Cardiac septum (tissue), 1 donor: ENCODE measurements around the gene SETX. TPM values are rescaled to one million over a fixed set of nuclear protein-coding genes. Genes with fewer than 3 reads are reported as not detected.

Source experiments
- DNase-seq: peaks from one replicate; pipeline ENCODE4 v3.0.0-alpha.2; 2020; ENCODE audit warnings: low spot score
- intact Hi-C: fragments of 100-400 bp; cut with DNase I; formaldehyde crosslinking; loops from one replicate; pipeline ENCODE4 v1.14.0; 2022
- total RNA-seq: library from RNA; stranded (reverse); fragmentation: NEBNext Ultra II Directional; extraction: Animal tissue kit (Norgen Biotek cat#: 25700); gene quantifications from one replicate; pipeline ENCODE4 v1.2.1, GENCODE V29; 2021
- donor health status: DM: no; HTN: no; CAD: no.

SETX gene
- total RNA-seq, 1 donor from 2014 or later, result 30.0 TPM

GRCh38 chr9:132366481-132366880, 11.7 kb upstream of the SETX start:
- intact Hi-C loops, result no loop called here
- DNase-seq, result no peak

GRCh38 chr9:132365986-132366385, 11.2 kb upstream of the SETX start:
- intact Hi-C loops, result no loop called here
- DNase-seq, result no peak

GRCh38 chr9:132364068-132364467, 9.3 kb upstream of the SETX start:
- intact Hi-C loops, result no loop called here
- no peak for DNase-seq

- intact Hi-C loops, result no loop called here
Measured at GRCh38 chr9:132357764-132358163, 3.0 kb upstream of the SETX start.

GRCh38 chr9:132356324-132356924, 1.6 kb upstream of the SETX start:
- DNase-seq, result no peak

More at GRCh38 chr9:132357764-132358163, 3.0 kb upstream of the SETX start:
- no peak for DNase-seq

GRCh38 chr9:132351404-132352045, 3.3 kb downstream of the SETX start:
- intact Hi-C loops, result no loop called here
- no peak for DNase-seq

More at GRCh38 chr9:132356324-132356924, 1.6 kb upstream of the SETX start:
- intact Hi-C loops, result no loop called here

- intact Hi-C loops, result no loop called here
- DNase-seq, result no peak
Measured at GRCh38 chr9:132350861-132351315, 3.9 kb downstream of the SETX start.

GRCh38 chr9:132348676-132349075, 6.1 kb downstream of the SETX start:
- no peak for DNase-seq
- intact Hi-C loops, result no loop called here

GRCh38 chr9:132346177-132346576, 8.6 kb downstream of the SETX start:
- no peak for DNase-seq
- intact Hi-C loops, result no loop called here

GRCh38 chr9:132341177-132341840, 13.5 kb downstream of the SETX start:
- no peak for DNase-seq
- intact Hi-C loops, result no loop called here

- intact Hi-C loops, result no loop called here
- DNase-seq, result no peak
Measured at GRCh38 chr9:132334364-132334763, 20.4 kb downstream of the SETX start.

- intact Hi-C loops, result no loop called here
- no peak for DNase-seq
Measured at GRCh38 chr9:132333556-132333955, 21.2 kb downstream of the SETX start.

- intact Hi-C loops, result no loop called here
- no peak for DNase-seq
Measured at GRCh38 chr9:132328580-132328979, 26.2 kb downstream of the SETX start.

- intact Hi-C loops, result no loop called here
- DNase-seq, result no peak
Measured at GRCh38 chr9:132327537-132327936, 27.2 kb downstream of the SETX start.

- intact Hi-C loops, result no loop called here
Measured at GRCh38 chr9:132324425-132324824, 30.4 kb downstream of the SETX start.

GRCh38 chr9:132319421-132320110, 35.2 kb downstream of the SETX start:
- DNase-seq, result no peak
- intact Hi-C loops, result no loop called here

More at GRCh38 chr9:132324425-132324824, 30.4 kb downstream of the SETX start:
- DNase-seq, result no peak

- intact Hi-C loops, result no loop called here
- DNase-seq, result no peak
Measured at GRCh38 chr9:132312873-132313272, 41.9 kb downstream of the SETX start.

GRCh38 chr9:132312426-132312825, 42.4 kb downstream of the SETX start:
- no peak for DNase-seq
- intact Hi-C loops, result no loop called here

GRCh38 chr9:132311978-132312377, 42.8 kb downstream of the SETX start:
- no peak for DNase-seq
- intact Hi-C loops, result no loop called here

- DNase-seq, result no peak
- intact Hi-C loops, result no loop called here
Measured at GRCh38 chr9:132309056-132309455, 45.7 kb downstream of the SETX start.
